SK-N-SH (cell line): Measurements from ENCODE around the gene NCOR2. TPM values are rescaled to one million over a fixed set of nuclear protein-coding genes. Genes with fewer than 3 reads are reported as not detected.
A peak's percentile ranks its signal among the peaks of the same experiment; 100 is the strongest.

ENCODE experiments used
- CTCF ChIA-PET: fragments of 300-600, 350-600 bp; formaldehyde crosslinking; extraction: SDS; loops from one replicate; lab custom pipeline; 2021; lab: Yijun Ruan, JAX
- POLR2A ChIA-PET: fragments of 350-600 bp; sonication (Branson Sonifier 250); formaldehyde crosslinking; extraction: SDS; loops from one replicate; lab custom pipeline; 2020; ENCODE audit warnings: antibody characterized with exemption, inconsistent platforms; lab: Yijun Ruan, JAX
- DNase-seq: peaks from one replicate; pipeline ENCODE4 v3.0.0; 2012
- H2AFZ ChIP-seq: fragments of 200-600 bp; sonication (generic); 2 replicates; pipeline ENCODE4 v1.8.1; 2016; ENCODE audit warnings: antibody characterized with exemption, mild to moderate bottlenecking, low read depth
- H3F3A ChIP-seq: fragments of 200-600 bp; sonication (generic); replicated peaks from 2 replicates; pipeline ENCODE3; 2016; ENCODE audit warnings: antibody characterized with exemption, mild to moderate bottlenecking; ENCODE audit not compliant: insufficient read depth
- H3K27ac ChIP-seq, 2 experiments: fragments of 200-500 bp in 1 of 2; fragments of 200-600 bp in 1 of 2; sonication (Bioruptor generic) in 1 of 2; sonication (generic), shearing (Covaris generic) in 1 of 2; 2 replicates each; pipeline versions ENCODE4 v1.5.1 to v1.6.1; 2014 to 2016; ENCODE audit warnings: low read depth in 2 of 2, inconsistent platforms in 1 of 2, low read length in 1 of 2, mild to moderate bottlenecking in 1 of 2, mixed read lengths in 1 of 2
- H3K27me3 ChIP-seq: fragments of 200-600 bp; sonication (generic), shearing (Covaris generic); 2 replicates; pipeline ENCODE4 v1.6.1; 2016; ENCODE audit warnings: mixed run types; ENCODE audit not compliant: insufficient read depth
- H3K36me3 ChIP-seq, 2 experiments: fragments of 200-500 bp in 1 of 2; fragments of 200-600 bp in 1 of 2; sonication (Bioruptor generic) in 1 of 2; sonication (generic) in 1 of 2; replicated peaks in 1 of 2; 2 replicates each; pipeline versions ENCODE3 to v1.5.1; 2014 to 2016; ENCODE audit warnings: low read length in 1 of 2, mild to moderate bottlenecking in 1 of 2; ENCODE audit not compliant: insufficient read depth in 2 of 2, control insufficient read depth in 1 of 2
- H3K4me1 ChIP-seq, 2 experiments: fragments of 200-500 bp in 1 of 2; fragments of 200-600 bp in 1 of 2; sonication (Bioruptor generic) in 1 of 2; sonication (generic), shearing (Covaris generic) in 1 of 2; 2 replicates each; pipeline versions ENCODE4 v1.5.1 to v1.6.1; 2014 to 2016; ENCODE audit warnings: low read depth in 1 of 2, low read length in 1 of 2, mixed run types in 1 of 2; ENCODE audit not compliant: insufficient read depth in 2 of 2, control insufficient read depth in 1 of 2
- H3K4me2 ChIP-seq: fragments of 200-600 bp; sonication (generic), shearing (Covaris generic); 2 replicates; pipeline ENCODE4 v1.6.1; 2017; ENCODE audit warnings: mixed run types
- H3K4me3 ChIP-seq, 2 experiments: fragments of 200-500 bp in 1 of 2; fragments of 200-600 bp in 1 of 2; sonication (Bioruptor generic) in 1 of 2; sonication (generic), shearing (Covaris generic) in 1 of 2; 2 replicates each; pipeline versions ENCODE4 v1.5.1 to v1.8.1; 2014 to 2016; ENCODE audit warnings: low read depth in 2 of 2, inconsistent platforms in 1 of 2, low read length in 1 of 2, mild to moderate bottlenecking in 1 of 2, mixed read lengths in 1 of 2, moderate library complexity in 1 of 2
- H3K79me2 ChIP-seq: fragments of 200-600 bp; sonication (generic); 2 replicates; pipeline ENCODE4 v1.8.1; 2017; ENCODE audit warnings: mild to moderate bottlenecking; ENCODE audit not compliant: insufficient read depth
- H3K9ac ChIP-seq: fragments of 200-600 bp; sonication (generic); 2 replicates; pipeline ENCODE4 v1.6.1; 2017; ENCODE audit warnings: mixed run types
- H3K9me2 ChIP-seq: fragments of 200-600 bp; sonication (generic); 2 replicates; pipeline ENCODE4 v1.6.1; 2017; ENCODE audit warnings: mixed run types
- H3K9me3 ChIP-seq: fragments of 200-600 bp; sonication (generic); 2 replicates; pipeline ENCODE4 v1.6.1; 2017; ENCODE audit warnings: mixed run types, mild to moderate bottlenecking, moderate library complexity
- H4K20me1 ChIP-seq: fragments of 200-600 bp; sonication (generic); 2 replicates; pipeline ENCODE4 v1.6.1; 2017; ENCODE audit warnings: mild to moderate bottlenecking, mixed run types; ENCODE audit not compliant: insufficient read depth
- ELF1 ChIP-seq: IDR thresholded peaks from 2 replicates; pipeline ENCODE4 v1.4.0; 2012
- FOXJ3 ChIP-seq: sonication (generic); formaldehyde crosslinking; IDR thresholded peaks from 2 replicates; pipeline ENCODE4 v1.5.1; 2020; ENCODE audit warnings: mild to moderate bottlenecking, missing genetic modification reagents
- FOXM1 ChIP-seq: IDR thresholded peaks from 2 replicates; pipeline ENCODE4 v1.4.0; 2012; ENCODE audit warnings: low read depth, mild to moderate bottlenecking
- GATA2 ChIP-seq: sonication (generic); formaldehyde crosslinking; IDR thresholded peaks from 2 replicates; pipeline ENCODE4 v1.5.0; 2020; ENCODE audit warnings: mild to moderate bottlenecking, missing genetic modification reagents
- JUND ChIP-seq: IDR thresholded peaks from 2 replicates; pipeline ENCODE4 v1.4.0; 2012
- NFIC ChIP-seq: IDR thresholded peaks from 2 replicates; pipeline ENCODE4 v1.4.0; 2012; ENCODE audit warnings: borderline replicate concordance
- NRF1 ChIP-seq: IDR thresholded peaks from 2 replicates; pipeline ENCODE4 v1.6.1; 2012; ENCODE audit warnings: low read depth, mild to moderate bottlenecking, low read length
- POLR2AphosphoS5 ChIP-seq: IDR thresholded peaks from 2 replicates; pipeline ENCODE4 v1.6.1; 2012; ENCODE audit warnings: low read depth, low read length
- RAD21 ChIP-seq: IDR thresholded peaks from 2 replicates; pipeline ENCODE4 v1.6.1; 2012; ENCODE audit warnings: mild to moderate bottlenecking, low read length
- RCOR1 ChIP-seq: fragments of 150-350 bp; IDR thresholded peaks from 2 replicates; pipeline ENCODE4 v1.6.1; 2017; ENCODE audit warnings: antibody characterized with exemption, low read length
- SIN3A ChIP-seq: IDR thresholded peaks from 2 replicates; pipeline ENCODE4 v1.6.1; 2012; ENCODE audit warnings: low read depth, mild to moderate bottlenecking, low read length, moderate library complexity, borderline replicate concordance
- SMC3 ChIP-seq: IDR thresholded peaks from 2 replicates; pipeline ENCODE4 v1.6.1; 2012; ENCODE audit warnings: low read depth, low read length, improper control_type of control experiment
- TAF1 ChIP-seq: IDR thresholded peaks from 2 replicates; pipeline ENCODE4 v1.6.1; 2012; ENCODE audit warnings: low read depth, mild to moderate bottlenecking, low read length, moderate library complexity, borderline replicate concordance
- TCF12 ChIP-seq: IDR thresholded peaks from 2 replicates; pipeline ENCODE4 v1.4.0; 2012
- USF1 ChIP-seq: IDR thresholded peaks from 2 replicates; pipeline ENCODE4 v1.4.0; 2012; ENCODE audit warnings: low read depth, borderline replicate concordance
- WGBS: methylation state at CpG from one replicate; pipeline ENCODE4 v1.1.6; 2017; ENCODE audit warnings: low lambda C conversion rate; 5-methylcytosine and 5-hydroxymethylcytosine counted together
- polyA plus RNA-seq, 3 experiments: library from polyadenylated mRNA; depleted of rRNA; stranded (reverse); fragments of >200 nt; gene quantifications; 2 replicates each; pipeline ENCODE4 v1.2.3, GENCODE V29; 2012
- TF ChIP-seq, protein P1 (sequence below): IDR thresholded peaks from 2 replicates; pipeline ENCODE4 v1.4.0; 2012; ENCODE audit warnings: low read depth
- TF ChIP-seq, protein P2 (sequence below): IDR thresholded peaks from 2 replicates; pipeline ENCODE4 v1.6.1; 2012; ENCODE audit warnings: mild to moderate bottlenecking, low read depth, low read length, moderate library complexity

NCOR2 gene
- polyA plus RNA-seq, 1 of the 3 experiments (the other 2 are of a cell fraction): 19.0 TPM

DNA sequence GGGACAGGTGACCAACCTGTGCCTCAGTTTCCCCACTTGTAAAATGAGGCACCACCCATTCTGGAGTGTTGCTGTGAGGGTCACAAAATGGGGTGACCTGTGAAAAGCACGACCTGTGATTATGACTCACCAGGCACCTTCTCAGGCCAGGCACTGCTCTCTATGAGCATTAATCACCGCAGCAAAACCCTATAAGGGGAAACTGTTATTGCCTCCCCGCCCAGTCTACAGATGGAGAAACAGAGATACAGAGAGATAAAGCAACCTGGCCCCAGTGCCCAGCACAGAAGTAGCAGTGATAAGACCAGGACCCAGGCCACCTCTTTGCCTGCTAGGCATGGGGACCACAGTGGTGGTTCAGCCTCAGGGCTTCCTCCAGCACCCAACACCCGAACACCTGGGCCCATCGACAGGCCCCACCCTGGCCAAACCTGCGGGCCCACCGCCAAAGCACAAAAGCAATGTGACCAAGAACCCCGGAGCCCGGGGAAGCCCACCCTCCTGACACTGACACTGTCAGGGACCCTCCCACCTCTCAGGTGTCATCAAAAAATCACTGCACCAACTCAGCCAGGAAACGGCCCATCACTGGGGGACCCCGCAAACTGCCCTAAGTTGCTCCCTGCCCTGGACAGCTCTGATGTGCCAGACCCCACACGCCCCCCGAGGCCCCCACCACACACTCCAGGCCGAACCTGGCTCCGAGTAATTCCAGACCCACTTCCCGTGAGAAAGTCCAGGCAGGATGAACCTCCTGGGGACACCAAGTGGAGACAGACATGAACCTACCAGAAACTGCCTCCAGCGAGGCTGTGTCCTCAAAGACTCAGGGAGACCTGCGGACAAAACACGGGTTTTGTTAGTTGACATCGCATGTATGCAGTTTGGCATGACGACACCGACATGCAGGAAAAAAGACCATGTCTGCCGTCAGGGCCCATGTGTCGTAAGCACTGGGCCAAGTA, 32.4 kb downstream of the NCOR2 start:
- Histone ChIP-seq H3K4me3 (no peak overlapping the region), H3K9me3 (no peaks in the 10 kb centered on the region), H3K9ac (no peak overlapping the region), H3K9me2 (no peaks in the 10 kb centered on the region), H3K79me2 (peaks cover 86% of the 10 kb centered on the region), H3K36me3 (no peaks in the 10 kb centered on the region), H4K20me1 (peaks cover 91% of the 10 kb centered on the region), H3K4me2 (no peak overlapping the region), H2AFZ (no peak overlapping the region), H3K4me1 (peaks cover 25 to 83% of the 10 kb centered on the region in 2 experiments; a peak in 3 of 4 replicates), H3K27me3 (no peaks in the 10 kb centered on the region), H3K27ac (peak overlapping the region in 1 of 2 experiments; percentile 62; a peak in 2 of 4 replicates), H3F3A (peaks cover 15% of the 10 kb centered on the region)
- ChIA-PET POLR2A (no interaction called here), CTCF (no interaction called here)
- WGBS: 84% methylated on average over 17 of the region's 24 CpGs
- TF ChIP-seq RAD21: no peak
- no peak for DNase-seq

DNA sequence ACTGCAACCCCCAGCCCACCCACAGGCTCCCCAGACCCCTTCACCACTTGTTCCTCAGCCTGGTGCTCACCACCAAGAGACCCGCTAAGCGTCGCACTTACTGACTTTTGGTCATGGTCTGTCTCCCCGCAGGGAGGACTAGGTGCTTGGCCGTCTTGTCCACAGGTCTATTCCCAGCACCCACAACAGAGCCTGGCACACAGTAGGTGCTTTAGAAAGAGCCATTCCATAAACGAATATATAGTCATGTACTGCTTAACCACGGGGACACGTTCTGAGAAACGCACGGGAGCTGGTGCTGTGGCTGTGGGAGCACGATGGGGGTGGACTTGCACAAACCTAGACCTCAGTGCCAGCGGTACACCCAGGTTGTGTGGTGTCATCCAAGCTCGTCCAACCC, 34.0 kb downstream of the NCOR2 start:
- peaks cover 12 to 68% of the 10 kb centered on the region in 2 experiments; a peak in 2 of 4 replicates for H3K4me1 ChIP-seq
- H3K4me3 ChIP-seq: no peak overlapping the region
- no peak overlapping the region for H3K4me2 ChIP-seq
- ChIA-PET POLR2A (interaction anchor here (0.5 kb wide), 1 partner anchor 171 kb away, joined by 6 read pairs; no protein-coding TSS in a partner anchor), CTCF (interaction anchor here (0.9 kb wide), 1 partner anchor 16 kb away, joined by 3 read pairs; no protein-coding TSS in a partner anchor)
- peaks cover 81% of the 10 kb centered on the region for H3K79me2 ChIP-seq
- H3K36me3 ChIP-seq: no peaks in the 10 kb centered on the region
- no peaks in the 10 kb centered on the region for H3K27me3 ChIP-seq
- no peak overlapping the region for H3K9ac ChIP-seq
- no peak for DNase-seq
- H3K9me2 ChIP-seq: no peaks in the 10 kb centered on the region
- no peaks in the 10 kb centered on the region for H3K9me3 ChIP-seq
- 96% methylated on average over 11 of the region's 13 CpGs for WGBS
- peaks cover 15% of the 10 kb centered on the region for H3F3A ChIP-seq
- H2AFZ ChIP-seq: no peak overlapping the region
- TF ChIP-seq NFIC: no peak
- no peak for TF ChIP-seq FOXM1
- TF ChIP-seq SMC3: no peak
- no peak for TF ChIP-seq RCOR1
- TF ChIP-seq, protein P1, sequence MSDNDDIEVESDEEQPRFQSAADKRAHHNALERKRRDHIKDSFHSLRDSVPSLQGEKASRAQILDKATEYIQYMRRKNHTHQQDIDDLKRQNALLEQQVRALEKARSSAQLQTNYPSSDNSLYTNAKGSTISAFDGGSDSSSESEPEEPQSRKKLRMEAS: no peak
- peaks cover 88% of the 10 kb centered on the region for H4K20me1 ChIP-seq
- H3K27ac ChIP-seq: peak overlapping the region in 1 of 2 experiments; percentile 89; a peak in 1 of 4 replicates

GRCh38 chr12:124532967-124533366, 34.4 kb downstream of the NCOR2 start:
- ChIA-PET CTCF (interaction anchor here (0.9 kb wide), 1 partner anchor 15 kb away, joined by 3 read pairs; no protein-coding TSS in a partner anchor), POLR2A (interaction anchor here (1.3 kb wide), 1 partner anchor 11 kb away, joined by 3 read pairs; no protein-coding TSS in a partner anchor)
- H3K9me3 ChIP-seq: no peaks in the 10 kb centered on the region
- no peak overlapping the region for H3K9ac ChIP-seq
- H3K4me1 ChIP-seq: peaks cover 7 to 68% of the 10 kb centered on the region in 2 experiments; a peak in 2 of 4 replicates
- peaks cover 76% of the 10 kb centered on the region for H3K79me2 ChIP-seq
- 82% methylated on average over 5 of the region's 5 CpGs for WGBS
- H2AFZ ChIP-seq: no peak overlapping the region
- no peaks in the 10 kb centered on the region for H3K36me3 ChIP-seq
- H4K20me1 ChIP-seq: peaks cover 85% of the 10 kb centered on the region
- peak overlapping the region in 1 of 2 experiments; percentile 89; a peak in 2 of 4 replicates for H3K27ac ChIP-seq
- H3K27me3 ChIP-seq: no peaks in the 10 kb centered on the region
- peaks cover 13% of the 10 kb centered on the region for H3F3A ChIP-seq
- H3K4me2 ChIP-seq: no peak overlapping the region
- DNase-seq: no peak
- no peak overlapping the region for H3K4me3 ChIP-seq
- H3K9me2 ChIP-seq: no peaks in the 10 kb centered on the region
- TF ChIP-seq TAF1: no peak
- TF ChIP-seq POLR2AphosphoS5: no peak
- no peak for TF ChIP-seq GATA2 (CRISPR knock-in tag)
- no peak for TF ChIP-seq TCF12
- no peak for TF ChIP-seq ELF1
- TF ChIP-seq SIN3A: no peak
- no peak for TF ChIP-seq JUND
- no peak for TF ChIP-seq SMC3
- TF ChIP-seq USF1: no peak
- no peak for TF ChIP-seq FOXJ3 (CRISPR knock-in tag)
- TF ChIP-seq, protein P2, sequence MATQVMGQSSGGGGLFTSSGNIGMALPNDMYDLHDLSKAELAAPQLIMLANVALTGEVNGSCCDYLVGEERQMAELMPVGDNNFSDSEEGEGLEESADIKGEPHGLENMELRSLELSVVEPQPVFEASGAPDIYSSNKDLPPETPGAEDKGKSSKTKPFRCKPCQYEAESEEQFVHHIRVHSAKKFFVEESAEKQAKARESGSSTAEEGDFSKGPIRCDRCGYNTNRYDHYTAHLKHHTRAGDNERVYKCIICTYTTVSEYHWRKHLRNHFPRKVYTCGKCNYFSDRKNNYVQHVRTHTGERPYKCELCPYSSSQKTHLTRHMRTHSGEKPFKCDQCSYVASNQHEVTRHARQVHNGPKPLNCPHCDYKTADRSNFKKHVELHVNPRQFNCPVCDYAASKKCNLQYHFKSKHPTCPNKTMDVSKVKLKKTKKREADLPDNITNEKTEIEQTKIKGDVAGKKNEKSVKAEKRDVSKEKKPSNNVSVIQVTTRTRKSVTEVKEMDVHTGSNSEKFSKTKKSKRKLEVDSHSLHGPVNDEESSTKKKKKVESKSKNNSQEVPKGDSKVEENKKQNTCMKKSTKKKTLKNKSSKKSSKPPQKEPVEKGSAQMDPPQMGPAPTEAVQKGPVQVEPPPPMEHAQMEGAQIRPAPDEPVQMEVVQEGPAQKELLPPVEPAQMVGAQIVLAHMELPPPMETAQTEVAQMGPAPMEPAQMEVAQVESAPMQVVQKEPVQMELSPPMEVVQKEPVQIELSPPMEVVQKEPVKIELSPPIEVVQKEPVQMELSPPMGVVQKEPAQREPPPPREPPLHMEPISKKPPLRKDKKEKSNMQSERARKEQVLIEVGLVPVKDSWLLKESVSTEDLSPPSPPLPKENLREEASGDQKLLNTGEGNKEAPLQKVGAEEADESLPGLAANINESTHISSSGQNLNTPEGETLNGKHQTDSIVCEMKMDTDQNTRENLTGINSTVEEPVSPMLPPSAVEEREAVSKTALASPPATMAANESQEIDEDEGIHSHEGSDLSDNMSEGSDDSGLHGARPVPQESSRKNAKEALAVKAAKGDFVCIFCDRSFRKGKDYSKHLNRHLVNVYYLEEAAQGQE: no peak
- no peak for TF ChIP-seq NRF1
